ENCODE measurements around the gene SGPP2. TPM values are rescaled to one million over a fixed set of nuclear protein-coding genes. Genes with fewer than 3 reads are reported as not detected.

Gene SGPP2
- total and polyA plus RNA-seq, 2 donors from 2014 or later = 8.2 to 89.8 TPM

DNA sequence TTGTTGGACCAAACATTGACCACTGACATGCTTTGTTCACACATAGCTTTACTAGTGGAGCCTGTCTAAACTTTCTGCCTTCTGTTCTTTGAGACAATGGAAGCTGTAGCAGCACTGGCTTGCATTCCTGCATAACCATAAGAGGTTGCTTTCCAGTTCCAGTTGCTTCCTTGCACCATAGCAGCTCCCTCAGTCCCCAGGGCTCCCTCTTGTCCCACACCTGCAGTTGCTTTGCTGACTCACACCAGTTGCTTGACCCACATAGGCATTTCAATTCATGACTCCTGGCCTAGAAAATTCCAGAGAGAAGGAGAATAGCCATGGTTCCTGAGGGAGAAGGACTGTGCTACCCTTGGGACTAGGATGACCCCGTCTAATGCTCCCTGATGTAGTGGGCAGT, 20.9 kb downstream of the SGPP2 start:
- intact Hi-C loops (cut with DNase I) = no loop called here
- DNase-seq (no peak), FAIRE-seq (no peak)
- TF ChIP-seq, protein P1, sequence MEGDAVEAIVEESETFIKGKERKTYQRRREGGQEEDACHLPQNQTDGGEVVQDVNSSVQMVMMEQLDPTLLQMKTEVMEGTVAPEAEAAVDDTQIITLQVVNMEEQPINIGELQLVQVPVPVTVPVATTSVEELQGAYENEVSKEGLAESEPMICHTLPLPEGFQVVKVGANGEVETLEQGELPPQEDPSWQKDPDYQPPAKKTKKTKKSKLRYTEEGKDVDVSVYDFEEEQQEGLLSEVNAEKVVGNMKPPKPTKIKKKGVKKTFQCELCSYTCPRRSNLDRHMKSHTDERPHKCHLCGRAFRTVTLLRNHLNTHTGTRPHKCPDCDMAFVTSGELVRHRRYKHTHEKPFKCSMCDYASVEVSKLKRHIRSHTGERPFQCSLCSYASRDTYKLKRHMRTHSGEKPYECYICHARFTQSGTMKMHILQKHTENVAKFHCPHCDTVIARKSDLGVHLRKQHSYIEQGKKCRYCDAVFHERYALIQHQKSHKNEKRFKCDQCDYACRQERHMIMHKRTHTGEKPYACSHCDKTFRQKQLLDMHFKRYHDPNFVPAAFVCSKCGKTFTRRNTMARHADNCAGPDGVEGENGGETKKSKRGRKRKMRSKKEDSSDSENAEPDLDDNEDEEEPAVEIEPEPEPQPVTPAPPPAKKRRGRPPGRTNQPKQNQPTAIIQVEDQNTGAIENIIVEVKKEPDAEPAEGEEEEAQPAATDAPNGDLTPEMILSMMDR (IDR thresholded peaks at IDR 0.05; ENCODE audit: borderline replicate concordance, extremely low read depth, insufficient read depth) = no peak
- peaks cover 0 to 11% (median 7%) of the 10 kb centered on the region in 3 donors for H3K4me1 ChIP-seq (ENCODE audit: control insufficient read depth in 2 of 3, insufficient read depth in 2 of 3, low read depth in 1 of 3, low read length in 3 of 3)
- H3K9me3 ChIP-seq (ENCODE audit: control insufficient read depth in 2 of 3, insufficient read depth in 1 of 3, low read length in 3 of 3) = no peaks in the 10 kb centered on the region
- H3K27ac ChIP-seq (ENCODE audit: low read depth in 2 of 2, low read length in 2 of 2) = no peak overlapping the region
- H3K4me3 ChIP-seq (ENCODE audit: low read length in 3 of 3) = no peak overlapping the region
- no peaks in the 10 kb centered on the region for H3K36me3 ChIP-seq (ENCODE audit: control insufficient read depth in 2 of 3, insufficient read depth in 3 of 3, low read length in 3 of 3)
- no peak overlapping the region for H3K9ac ChIP-seq (ENCODE audit: low read length in 3 of 3)
- no peaks in the 10 kb centered on the region for H3K27me3 ChIP-seq (ENCODE audit: control insufficient read depth, insufficient read depth, low read length)

DNA sequence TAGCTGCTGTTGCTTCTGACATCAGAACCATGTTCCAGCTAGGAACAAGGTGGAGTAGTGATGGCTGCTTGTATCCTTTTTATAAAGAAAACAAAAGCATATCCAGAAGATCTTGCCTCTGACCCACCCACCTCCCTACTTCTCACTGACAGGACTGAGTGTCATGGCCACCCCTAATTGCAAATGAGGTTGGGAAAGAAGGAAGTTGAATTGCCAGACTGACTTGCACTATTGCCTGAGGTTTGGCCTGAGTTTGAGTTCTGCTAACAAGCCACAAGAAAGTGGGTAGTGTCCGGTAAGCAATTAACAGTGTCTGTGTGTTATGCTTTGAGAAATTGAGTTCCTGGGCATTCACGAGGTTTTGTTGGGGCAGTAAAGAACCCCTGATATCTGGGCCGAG, 22.8 kb downstream of the SGPP2 start:
- Histone ChIP-seq H3K27me3 (ENCODE audit: control insufficient read depth, insufficient read depth, low read length) (no peaks in the 10 kb centered on the region), H3K36me3 (ENCODE audit: control insufficient read depth in 2 of 3, insufficient read depth in 3 of 3, low read length in 3 of 3) (no peaks in the 10 kb centered on the region), H3K4me1 (ENCODE audit: control insufficient read depth in 2 of 3, insufficient read depth in 2 of 3, low read depth in 1 of 3, low read length in 3 of 3) (peaks cover 0 to 7% (median 0%) of the 10 kb centered on the region in 3 donors), H3K9ac (ENCODE audit: low read length in 3 of 3) (no peak overlapping the region), H3K4me3 (ENCODE audit: low read length in 3 of 3) (no peak overlapping the region), H3K9me3 (ENCODE audit: control insufficient read depth in 2 of 3, insufficient read depth in 1 of 3, low read length in 3 of 3) (no peaks in the 10 kb centered on the region), H3K27ac (ENCODE audit: low read depth in 2 of 2, low read length in 2 of 2) (no peak overlapping the region)
- no peak for FAIRE-seq
- DNase-seq = no peak
- intact Hi-C loops (cut with DNase I) = no loop called here
- TF ChIP-seq, protein P1 (IDR thresholded peaks at IDR 0.05; ENCODE audit: borderline replicate concordance, extremely low read depth, insufficient read depth) = no peak

DNA sequence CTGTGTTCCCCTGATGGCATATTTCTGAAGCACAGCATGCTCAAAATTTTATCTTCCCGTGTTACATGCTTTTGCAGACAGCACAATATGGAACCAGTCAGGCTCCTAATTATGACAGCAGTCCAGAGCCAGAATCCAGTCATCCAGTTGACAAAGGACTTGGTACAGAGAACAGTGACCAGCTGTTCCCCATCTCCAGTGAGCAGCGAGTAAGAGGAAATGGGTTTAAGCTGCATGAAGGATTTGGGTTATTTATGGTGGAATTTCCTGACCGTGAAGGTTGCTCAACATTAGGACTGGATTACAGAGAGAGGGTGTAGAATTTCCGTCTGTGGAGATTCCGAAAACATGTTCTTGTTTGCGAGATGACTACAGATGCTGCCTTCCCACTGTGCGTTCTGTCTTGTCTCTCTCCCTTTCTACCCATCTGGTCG, 24.4 kb downstream of the SGPP2 start:
- no peaks in the 10 kb centered on the region for H3K36me3 ChIP-seq (ENCODE audit: control insufficient read depth in 2 of 3, insufficient read depth in 3 of 3, low read length in 3 of 3)

More for the DNA sequence above, 24.4 kb downstream of the SGPP2 start:
- Histone ChIP-seq H3K9ac (ENCODE audit: low read length in 3 of 3) (no peak overlapping the region), H3K4me1 (ENCODE audit: control insufficient read depth in 2 of 3, insufficient read depth in 2 of 3, low read depth in 1 of 3, low read length in 3 of 3) (peaks cover 0 to 7% (median 0%) of the 10 kb centered on the region in 3 donors), H3K27me3 (ENCODE audit: control insufficient read depth, insufficient read depth, low read length) (no peaks in the 10 kb centered on the region), H3K27ac (ENCODE audit: low read depth in 2 of 2, low read length in 2 of 2) (no peak overlapping the region), H3K4me3 (ENCODE audit: low read length in 3 of 3) (peak overlapping the region in 1 of 3 donors; percentile 4), H3K9me3 (ENCODE audit: control insufficient read depth in 2 of 3, insufficient read depth in 1 of 3, low read length in 3 of 3) (no peaks in the 10 kb centered on the region)
- FAIRE-seq (no peak), DNase-seq (peak; percentile 57 to 97 (median 79))
- intact Hi-C loops (cut with DNase I) = no loop called here
- TF ChIP-seq, protein P1 (IDR thresholded peaks at IDR 0.05; ENCODE audit: borderline replicate concordance, extremely low read depth, insufficient read depth) = no peak
